IMR-90 (cell line): ENCODE data around the gene IL21R. TPM values are rescaled to one million over a fixed set of nuclear protein-coding genes. Genes with fewer than 3 reads are reported as not detected.

Source experiments
- ATAC-seq: fragments of 200-7000 bp; cut with Tn5 transposase; 2 replicates; pipeline ENCODE4 v1.9.1; 2020; ENCODE audit warnings: low read depth, mild to moderate bottlenecking, moderate library complexity
- BruUV-seq: library from RNA; stranded (reverse); fragments of 400-500 nt; replicated peaks from 2 replicates; lab custom pipeline; 2021; lab: Mats Ljungman, UMichigan
- CTCF ChIA-PET: fragments of 300-600 bp; formaldehyde crosslinking; extraction: SDS; loops from one replicate; lab custom pipeline; 2021; ENCODE audit warnings: antibody characterized with exemption; lab: Yijun Ruan, JAX
- POLR2A ChIA-PET: fragments of 300-600 bp; sonication (Branson Sonifier 250); formaldehyde crosslinking; loops from one replicate; lab custom pipeline; 2022; ENCODE audit warnings: antibody characterized with exemption; ENCODE audit not compliant: unreplicated experiment; lab: Charles Lee
- DNase-seq: peaks from one replicate; pipeline ENCODE4 v3.0.0; 2013
- H2AFZ ChIP-seq: replicated peaks from 2 replicates; pipeline ENCODE3; 2013; ENCODE audit warnings: low read length, mild to moderate bottlenecking; ENCODE audit not compliant: poor library complexity
- H2AK5ac ChIP-seq: 2 replicates; pipeline ENCODE4 v1.6.1; 2013; ENCODE audit warnings: low read depth, low read length, inconsistent platforms
- H2AK9ac ChIP-seq: replicated peaks from 2 replicates; pipeline ENCODE3; 2013; ENCODE audit warnings: mild to moderate bottlenecking, low read depth, low read length, moderate library complexity; ENCODE audit not compliant: poor library complexity
- H2BK120ac ChIP-seq: 2 replicates; pipeline ENCODE4 v1.6.1; 2013; ENCODE audit warnings: low read depth, low read length, inconsistent platforms
- H2BK15ac ChIP-seq: 3 replicates; pipeline ENCODE4 v1.6.1; 2013; ENCODE audit warnings: low read depth, low read length, inconsistent platforms
- H2BK20ac ChIP-seq: 2 replicates; pipeline ENCODE4 v1.6.1; 2013; ENCODE audit warnings: low read depth, mild to moderate bottlenecking, inconsistent platforms, low read length, moderate library complexity
- H2BK5ac ChIP-seq: 2 replicates; pipeline ENCODE4 v1.6.1; 2013; ENCODE audit warnings: mild to moderate bottlenecking, low read depth, low read length, inconsistent platforms; ENCODE audit not compliant: poor library complexity, severe bottlenecking
- H3K14ac ChIP-seq: replicated peaks from 2 replicates; pipeline ENCODE4 v1.6.1; 2013; ENCODE audit warnings: low read depth, low read length, inconsistent platforms
- H3K18ac ChIP-seq: 2 replicates; pipeline ENCODE4 v1.6.1; 2013; ENCODE audit warnings: low read depth, low read length, control low read depth
- H3K23ac ChIP-seq: 2 replicates; pipeline ENCODE4 v1.6.1; 2013; ENCODE audit warnings: low read depth, low read length, inconsistent platforms
- H3K27ac ChIP-seq: 2 replicates; pipeline ENCODE4 v1.5.1; 2013; ENCODE audit warnings: mild to moderate bottlenecking, control low read depth, low read length; ENCODE audit not compliant: insufficient read depth
- H3K27me3 ChIP-seq: 2 replicates; pipeline ENCODE4 v1.6.1; 2013; ENCODE audit warnings: low read length; ENCODE audit not compliant: control insufficient read depth, insufficient read depth
- H3K36me3 ChIP-seq: 2 replicates; pipeline ENCODE4 v1.6.1; 2013; ENCODE audit warnings: low read length, mixed read lengths; ENCODE audit not compliant: control insufficient read depth, insufficient read depth
- H3K4ac ChIP-seq: 2 replicates; pipeline ENCODE4 v1.6.1; 2013; ENCODE audit warnings: low read depth, low read length, inconsistent platforms
- H3K4me1 ChIP-seq: 2 replicates; pipeline ENCODE4 v1.6.1; 2013; ENCODE audit warnings: low read length, mixed read lengths; ENCODE audit not compliant: control insufficient read depth, insufficient read depth
- H3K4me2 ChIP-seq: 2 replicates; pipeline ENCODE4 v1.6.1; 2013; ENCODE audit warnings: low read depth, mild to moderate bottlenecking, control low read depth, low read length, moderate library complexity
- H3K4me3 ChIP-seq: 2 replicates; pipeline ENCODE4 v1.5.1; 2013; ENCODE audit warnings: low read depth, mild to moderate bottlenecking, control low read depth, low read length, moderate library complexity; ENCODE audit not compliant: insufficient read depth
- H3K56ac ChIP-seq: 2 replicates; pipeline ENCODE4 v1.6.1; 2013; ENCODE audit warnings: low read length, inconsistent platforms; ENCODE audit not compliant: insufficient read depth; ENCODE audit errors: extremely low read depth
- H3K79me1 ChIP-seq, 2 experiments: 2 replicates each; pipeline ENCODE4 v1.6.1; 2013; ENCODE audit warnings: low read length in 2 of 2, inconsistent platforms in 1 of 2, low read depth in 1 of 2
- H3K9ac ChIP-seq: 2 replicates; pipeline ENCODE4 v1.6.1; 2013; ENCODE audit warnings: low read depth, low read length, control low read depth
- H3K9me1 ChIP-seq: 2 replicates; pipeline ENCODE4 v1.6.1; 2013; ENCODE audit warnings: low read length, inconsistent platforms; ENCODE audit not compliant: insufficient read depth
- H3K9me3 ChIP-seq: 2 replicates; pipeline ENCODE4 v1.6.1; 2013; ENCODE audit warnings: low read length; ENCODE audit not compliant: control insufficient read depth, insufficient read depth
- H4K20me1 ChIP-seq: 2 replicates; pipeline ENCODE4 v1.6.1; 2013; ENCODE audit warnings: low read length, inconsistent platforms; ENCODE audit not compliant: insufficient read depth
- H4K5ac ChIP-seq: 2 replicates; pipeline ENCODE4 v1.6.1; 2013; ENCODE audit warnings: mild to moderate bottlenecking, low read depth, low read length, control low read depth
- H4K8ac ChIP-seq, 2 experiments: 2 replicates each; pipeline ENCODE4 v1.6.1; 2013; ENCODE audit warnings: low read depth in 2 of 2, low read length in 2 of 2, control low read depth in 1 of 2, inconsistent platforms in 1 of 2
- H4K91ac ChIP-seq: 2 replicates; pipeline ENCODE4 v1.6.1; 2013; ENCODE audit warnings: low read depth, low read length, inconsistent platforms; ENCODE audit not compliant: insufficient read depth
- BHLHE40 ChIP-seq: fragments of 150-350 bp; IDR thresholded peaks from 2 replicates; pipeline ENCODE4 v1.6.1; 2016; ENCODE audit warnings: mild to moderate bottlenecking, low read depth, low read length
- CTCF ChIP-seq: conservative IDR thresholded peaks from 2 replicates; pipeline ENCODE4 v1.5.1; 2012; ENCODE audit warnings: mild to moderate bottlenecking, low read depth, low read length, improper control_type of control experiment
- MAFK ChIP-seq: IDR thresholded peaks from 2 replicates; pipeline ENCODE4 v1.6.1; 2012; ENCODE audit warnings: low read depth, low read length, improper control_type of control experiment
- MAZ ChIP-seq: IDR thresholded peaks from 2 replicates; pipeline ENCODE4 v1.6.1; 2012; ENCODE audit warnings: low read depth, mild to moderate bottlenecking, low read length, improper control_type of control experiment, moderate library complexity, borderline replicate concordance
- NFE2L2 ChIP-seq: fragments of 150-350 bp; IDR thresholded peaks from 2 replicates; pipeline ENCODE4 v1.6.1; 2016; ENCODE audit warnings: low read depth, mild to moderate bottlenecking, low read length
- RAD21 ChIP-seq: IDR thresholded peaks from 2 replicates; pipeline ENCODE4 v1.6.1; 2012; ENCODE audit warnings: low read length, improper control_type of control experiment
- RCOR1 ChIP-seq: IDR thresholded peaks from 2 replicates; pipeline ENCODE4 v1.6.1; 2012; ENCODE audit warnings: mild to moderate bottlenecking, low read length, improper control_type of control experiment; ENCODE audit not compliant: insufficient replicate concordance
- RFX5 ChIP-seq: IDR thresholded peaks from 2 replicates; pipeline ENCODE4 v1.8.0; 2012; ENCODE audit warnings: low read depth, mild to moderate bottlenecking, low read length, moderate library complexity
- SMC3 ChIP-seq: fragments of 150-350 bp; IDR thresholded peaks from 2 replicates; pipeline ENCODE4 v1.6.1; 2016; ENCODE audit warnings: low read depth, mild to moderate bottlenecking, antibody characterized with exemption, low read length, moderate library complexity
- WGBS, 2 experiments: methylation state at CpG; one replicate each; pipeline versions ENCODE4 v1.1.5 to v1.1.7; 2013; ENCODE audit warnings: missing lambda C conversion rate in 2 of 2; ENCODE audit not compliant: insufficient read length in 1 of 2; ENCODE audit errors: extremely low coverage in 2 of 2; 5-methylcytosine and 5-hydroxymethylcytosine counted together
- dilution Hi-C: fragments of 300-500 bp; cut with HindIII; formaldehyde crosslinking; loops from one replicate; pipeline ENCODE4 v1.14.3; 2018; ENCODE audit warnings: low sequenced_read_pairs; ENCODE audit not compliant: unreplicated experiment
- in situ Hi-C: fragments of 300-500 bp; cut with MboI; formaldehyde crosslinking; loops from 3 replicates; pipeline ENCODE4 v1.14.3; 2019; ENCODE audit warnings: low sequenced_read_pairs, inconsistent platforms, mixed read lengths
- intact Hi-C: fragments of 100-400 bp; cut with micrococcal nuclease; formaldehyde crosslinking; loops from 2 replicates; pipeline ENCODE4 v1.10.0; 2022
- polyA plus RNA-seq, 3 experiments: library from polyadenylated mRNA; depleted of rRNA; stranded (reverse); fragments of >200 nt; gene quantifications; 2 replicates each; pipeline ENCODE4 v1.2.3, GENCODE V29; 2012; ENCODE audit warnings: low replicate concordance in 1 of 3
- total RNA-seq: library from RNA; depleted of rRNA; stranded (reverse); fragments of >200 nt; gene quantifications from 2 replicates; pipeline ENCODE4 v1.2.3, GENCODE V29; 2012
- TF ChIP-seq, protein P1 (sequence below): fragments of 150-350 bp; IDR thresholded peaks from 2 replicates; pipeline ENCODE4 v1.6.1; 2016; ENCODE audit warnings: low read depth, mild to moderate bottlenecking, low read length, moderate library complexity, borderline replicate concordance

IL21R gene
- total and polyA plus RNA-seq, 2 of the 4 experiments (the other 2 are of a cell fraction): 0.72 to 0.97 TPM

- H3K4me2 ChIP-seq: no peak overlapping the region
- no peaks in the 10 kb centered on the region for H3K36me3 ChIP-seq
- H3K18ac ChIP-seq: no peak overlapping the region
- 85% methylated on average over 2 of the region's 10 CpGs; no CpG with 5 or more reads in 1 of the 2 experiments for WGBS, 2 experiments
- H2AK9ac ChIP-seq: peak overlapping the region; percentile 56
- 0 out of 2 replicates have a peak overlapping the region, but pooled peaks have one; percentile 3 for H2AK5ac ChIP-seq
- intact Hi-C loops: no loop called here
- H2AFZ ChIP-seq: peak overlapping the region; percentile 34
- peaks cover 8% of the 10 kb centered on the region for H3K4me1 ChIP-seq
- in situ Hi-C loops: no loop called here
- H4K5ac ChIP-seq: no peak overlapping the region
- H3K79me1 ChIP-seq: no peaks in the 10 kb centered on the region; a peak in 1 of 4 replicates
- POLR2A ChIA-PET: interaction anchor here (0.5 kb wide), 1 partner anchor 8 kb away, joined by 5 read pairs; no protein-coding TSS in a partner anchor
- no peak overlapping the region for H2BK15ac ChIP-seq
- no peak overlapping the region for H3K23ac ChIP-seq
- no peak overlapping the region for H3K27ac ChIP-seq
- peak; percentile 52 for DNase-seq
- H3K4ac ChIP-seq: no peak overlapping the region
- H3K14ac ChIP-seq: no peak overlapping the region
- H3K9me3 ChIP-seq: no peaks in the 10 kb centered on the region
- no peak overlapping the region for H3K9ac ChIP-seq
- H3K9me1 ChIP-seq: peaks cover 7% of the 10 kb centered on the region
- H2BK5ac ChIP-seq: no peak overlapping the region
- BruUV-seq: no TSS peak
- H2BK120ac ChIP-seq: no peak overlapping the region
- H4K20me1 ChIP-seq: no peaks in the 10 kb centered on the region
- H3K56ac ChIP-seq: no peak overlapping the region
- H3K27me3 ChIP-seq: no peaks in the 10 kb centered on the region
- no peak overlapping the region for H4K8ac ChIP-seq
- H2BK20ac ChIP-seq: no peak overlapping the region
- CTCF ChIA-PET: interaction anchor here (0.6 kb wide), 2 partner anchors 8 to 275 kb away, joined by 3 to 6 read pairs; no protein-coding TSS in a partner anchor
- dilution Hi-C loops: no loop called here
- no peak overlapping the region for H4K91ac ChIP-seq
- ATAC-seq: no peak
- H3K4me3 ChIP-seq: no peak overlapping the region
- TF ChIP-seq MAZ (no peak), NFE2L2 (no peak), MAFK (no peak), RAD21 (no peak), SMC3 (no peak), BHLHE40 (no peak), RCOR1 (no peak), RFX5 (no peak), CTCF (no peak)
- TF ChIP-seq, protein P1, sequence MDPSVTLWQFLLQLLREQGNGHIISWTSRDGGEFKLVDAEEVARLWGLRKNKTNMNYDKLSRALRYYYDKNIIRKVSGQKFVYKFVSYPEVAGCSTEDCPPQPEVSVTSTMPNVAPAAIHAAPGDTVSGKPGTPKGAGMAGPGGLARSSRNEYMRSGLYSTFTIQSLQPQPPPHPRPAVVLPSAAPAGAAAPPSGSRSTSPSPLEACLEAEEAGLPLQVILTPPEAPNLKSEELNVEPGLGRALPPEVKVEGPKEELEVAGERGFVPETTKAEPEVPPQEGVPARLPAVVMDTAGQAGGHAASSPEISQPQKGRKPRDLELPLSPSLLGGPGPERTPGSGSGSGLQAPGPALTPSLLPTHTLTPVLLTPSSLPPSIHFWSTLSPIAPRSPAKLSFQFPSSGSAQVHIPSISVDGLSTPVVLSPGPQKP: no peak
Observed at GRCh38 chr16:27430923-27431484, 29.0 kb downstream of the IL21R start.
